GM12878 (cell line): ENCODE data around the gene COL23A1. TPM values are rescaled to one million over a fixed set of nuclear protein-coding genes. Genes with fewer than 3 reads are reported as not detected.

ENCODE experiments used
- ATAC-seq: fragments of 200-7000 bp; cut with Tn5 transposase; 3 replicates; pipeline ENCODE4 v1.9.1; 2020; ENCODE audit warnings: mild to moderate bottlenecking, moderate library complexity
- BruUV-seq: library from RNA; stranded (reverse); fragments of 400-500 nt; replicated peaks from 2 replicates; lab custom pipeline; 2021; lab: Mats Ljungman, UMichigan
- CTCF ChIA-PET: fragments of 300-600 bp; sonication (Branson Sonifier 250); formaldehyde crosslinking; extraction: SDS; loops from one replicate; lab custom pipeline; 2021; ENCODE audit warnings: inconsistent platforms; lab: Yijun Ruan, JAX
- POLR2A ChIA-PET: fragments of 350-600 bp; formaldehyde crosslinking; extraction: SDS; loops from one replicate; lab custom pipeline; 2021; ENCODE audit warnings: inconsistent platforms; lab: Charles Lee
- RAD21 ChIA-PET: fragments of 300-600 bp; sonication (Branson Sonifier 250); formaldehyde crosslinking; loops from one replicate; lab custom pipeline; 2023; ENCODE audit warnings: antibody characterized with exemption; ENCODE audit not compliant: unreplicated experiment; lab: Charles Lee
- SMC1A ChIA-PET: fragments of 300-600 bp; sonication (Branson Sonifier 250); formaldehyde crosslinking; loops from one replicate; lab custom pipeline; 2023; ENCODE audit not compliant: unreplicated experiment, uncharacterized antibody; lab: Charles Lee
- DNase-seq: peaks from one replicate; pipeline ENCODE4 v3.0.0-alpha.2; 2011; ENCODE audit warnings: low read depth, low spot score
- FAIRE-seq: peaks from 3 replicates; lab custom pipeline; 2011; peaks lifted over from hg19 to GRCh38; lab: Jason Lieb, UNC
- H2AFZ ChIP-seq: 2 replicates; pipeline ENCODE4 v1.6.0; 2011; ENCODE audit warnings: low read depth, low read length, control low read depth; ENCODE audit not compliant: control insufficient read depth
- H3K27ac ChIP-seq: 2 replicates; pipeline ENCODE4 v1.5.1; 2011; ENCODE audit warnings: control low read depth; ENCODE audit not compliant: control insufficient read depth, insufficient read depth
- H3K27me3 ChIP-seq, 2 experiments: replicated peaks in 1 of 2; 2 replicates each; pipeline versions ENCODE4 v1.6.0 to v1.6.1; 2011; ENCODE audit warnings: low read length in 1 of 2; ENCODE audit not compliant: control insufficient read depth in 2 of 2, insufficient read depth in 2 of 2
- H3K36me3 ChIP-seq, 2 experiments: 2 replicates each; pipeline ENCODE4 v1.5.1; 2011; ENCODE audit warnings: low read length in 1 of 2; ENCODE audit not compliant: control insufficient read depth in 2 of 2, insufficient read depth in 2 of 2
- H3K4me1 ChIP-seq: 2 replicates; pipeline ENCODE4 v1.6.1; 2011; ENCODE audit warnings: mild to moderate bottlenecking, low read length, moderate library complexity, mixed read lengths; ENCODE audit not compliant: control insufficient read depth, insufficient read depth
- H3K4me2 ChIP-seq: 2 replicates; pipeline ENCODE4 v1.6.0; 2011; ENCODE audit warnings: control low read depth; ENCODE audit not compliant: control insufficient read depth, insufficient read depth
- H3K4me3 ChIP-seq: fragments of 200-600 bp; sonication (generic); 2 replicates; pipeline ENCODE4 v1.5.1; 2016
- H3K79me2 ChIP-seq: 2 replicates; pipeline ENCODE4 v1.6.0; 2011; ENCODE audit warnings: low read length; ENCODE audit not compliant: control insufficient read depth, insufficient read depth
- H3K9ac ChIP-seq: 2 replicates; pipeline ENCODE4 v1.8.0; 2011; ENCODE audit warnings: low read length, control low read depth, mixed read lengths; ENCODE audit not compliant: control insufficient read depth, insufficient read depth
- H3K9me3 ChIP-seq: replicated peaks from 3 replicates; pipeline ENCODE4 v1.5.1; 2011; ENCODE audit warnings: mild to moderate bottlenecking, low read length; ENCODE audit not compliant: control insufficient read depth, insufficient read depth
- H4K20me1 ChIP-seq: 2 replicates; pipeline ENCODE4 v1.6.0; 2011; ENCODE audit not compliant: control insufficient read depth, insufficient read depth
- CHD1 ChIP-seq: IDR thresholded peaks from 2 replicates; pipeline ENCODE4 v1.6.1; 2012; ENCODE audit warnings: low read depth, low read length, improper control_type of control experiment
- FOS ChIP-seq: IDR thresholded peaks from 3 replicates; pipeline ENCODE4 v1.6.1; 2011; ENCODE audit warnings: borderline replicate concordance; ENCODE audit not compliant: insufficient read length; ENCODE audit errors: extremely low read depth
- HCFC1 ChIP-seq: fragments of 150-350 bp; IDR thresholded peaks from 2 replicates; pipeline ENCODE4 v1.6.1; 2014; ENCODE audit warnings: low read length
- KDM1A ChIP-seq: fragments of 200-600 bp; sonication (generic); IDR thresholded peaks from 2 replicates; pipeline ENCODE4 v1.6.1; 2016; ENCODE audit warnings: borderline replicate concordance
- PAX8 ChIP-seq: fragments of 450-650 bp; IDR thresholded peaks from 2 replicates; pipeline ENCODE4 v1.6.1; 2017; ENCODE audit warnings: mild to moderate bottlenecking, moderate library complexity
- SPI1 ChIP-seq: IDR thresholded peaks from 2 replicates; pipeline ENCODE4 v1.6.1; 2011; ENCODE audit warnings: low read depth, mild to moderate bottlenecking, low read length, moderate library complexity, borderline replicate concordance; ENCODE audit not compliant: insufficient read depth
- SREBF1 ChIP-seq: IDR thresholded peaks from 2 replicates; pipeline ENCODE4 v1.6.1; 2012; ENCODE audit warnings: mild to moderate bottlenecking, low read length
- TCF12 ChIP-seq: IDR thresholded peaks from 2 replicates; pipeline ENCODE4 v1.6.1; 2011; ENCODE audit warnings: low read depth, mild to moderate bottlenecking, low read length
- ZNF384 ChIP-seq: IDR thresholded peaks from 2 replicates; pipeline ENCODE4 v1.6.1; 2012; ENCODE audit warnings: low read depth, mild to moderate bottlenecking, low read length, improper control_type of control experiment, borderline replicate concordance
- WGBS: methylation state at CpG from one replicate; pipeline ENCODE4 v1.1.6; 2016; ENCODE audit warnings: low lambda C conversion rate; ENCODE audit not compliant: insufficient replicate concordance, insufficient coverage; ENCODE audit errors: missing lambda C conversion rate; 5-methylcytosine and 5-hydroxymethylcytosine counted together
- in situ Hi-C: fragments of 300-500 bp; cut with MboI; formaldehyde crosslinking; loops from 9 replicates; pipeline ENCODE4 v1.14.3; 2018; ENCODE audit warnings: mixed read lengths
- intact Hi-C: fragments of 100-400 bp; cut with micrococcal nuclease; formaldehyde crosslinking; loops from one replicate; pipeline ENCODE4 v1.14.2; 2022; ENCODE audit not compliant: unreplicated experiment
- polyA plus RNA-seq, 11 experiments: library from polyadenylated mRNA; depleted of rRNA in 4 of 11; unstranded in 6 of 11; stranded (reverse) in 5 of 11; fragments of >200 nt; fragmentation: Nextera tagmentation in 4 of 11; fragmentation: Illumina TruSeq in 1 of 11; extraction: Ambion mirVana in 4 of 11; extraction: Trizol in 1 of 11; gene quantifications; 1 replicate in 1 of 11; 2 replicates in 10 of 11; pipeline versions ENCODE4 v1.2.1 to v1.2.3, GENCODE V29; 2011 to 2016; ENCODE audit warnings: inconsistent platforms in 2 of 11, missing spikeins in 2 of 11, low read depth in 1 of 11
- total RNA-seq, 4 experiments: library from RNA; depleted of rRNA in 3 of 4; stranded (reverse); fragments of >200 nt in 3 of 4; fragmentation: Illumina TruSeq in 1 of 4; extraction: Trizol in 1 of 4; gene quantifications; 2 replicates each; pipeline versions ENCODE4 v1.2.1 to v1.2.3, GENCODE V29; 2013 to 2021
- TF ChIP-seq, protein P1 (sequence below): fragments of 450-650 bp; IDR thresholded peaks from 2 replicates; pipeline ENCODE4 v1.6.1; 2017; ENCODE audit warnings: antibody characterized with exemption, mild to moderate bottlenecking, moderate library complexity
- TF ChIP-seq, protein P2 (sequence below): IDR thresholded peaks from 2 replicates; pipeline ENCODE4 v1.6.1; 2011; ENCODE audit warnings: borderline replicate concordance, low read depth, mild to moderate bottlenecking, moderate library complexity, low read length; ENCODE audit not compliant: insufficient read depth, poor library complexity, severe bottlenecking

Gene COL23A1
- total and polyA plus RNA-seq, 10 of the 15 experiments (the other 5 are each of a cell fraction or from before 2014, with no cell fraction given) = 0.03 to 0.83 (median 0.09) TPM; not detected in 5

DNA sequence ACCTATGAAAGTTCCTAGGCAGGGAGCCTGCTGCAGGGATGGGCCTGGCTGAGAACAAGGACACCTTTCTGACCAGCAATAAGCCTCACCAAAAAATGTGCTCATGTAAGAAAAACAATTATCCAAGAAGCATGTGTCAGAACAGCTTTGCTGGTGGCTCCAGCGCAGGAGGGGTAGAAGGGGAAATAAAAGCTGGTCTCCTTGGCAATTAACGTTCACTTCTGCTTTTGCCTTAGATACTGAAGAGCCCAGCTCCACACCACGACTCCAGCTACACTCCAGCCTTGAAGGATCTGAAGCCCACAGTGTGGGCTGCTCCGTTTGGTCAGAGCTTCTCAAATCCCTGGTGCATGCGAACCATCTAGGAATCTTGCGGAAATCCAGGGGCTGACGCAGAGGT, 250.0 kb downstream of the COL23A1 start:
- Histone ChIP-seq H4K20me1 (no peaks in the 10 kb centered on the region), H3K4me3 (no peak overlapping the region), H3K4me1 (no peaks in the 10 kb centered on the region), H3K27me3 (no peaks in the 10 kb centered on the region; a peak in 2 of 4 replicates), H3K9ac (no peak overlapping the region), H3K27ac (no peak overlapping the region), H3K36me3 (no peaks in the 10 kb centered on the region), H3K9me3 (no peaks in the 10 kb centered on the region; the same call in 2 of the 3 replicates), H2AFZ (no peak overlapping the region), H3K4me2 (no peak overlapping the region), H3K79me2 (no peaks in the 10 kb centered on the region)
- CTCF ChIA-PET = no interaction called here
- TF ChIP-seq TCF12 = no peak
- TF ChIP-seq SPI1 = peak; percentile 60; the same call in 1 of the 2 replicates
- 40% methylated on average over 7 of the region's 7 CpGs for WGBS
- intact Hi-C loops (no loop called here), in situ Hi-C loops (no loop called here)
- POLR2A ChIA-PET = no interaction called here
- FAIRE-seq (no peak), DNase-seq (no peak), ATAC-seq (no peak)
- RAD21 ChIA-PET = no interaction called here
- SMC1A ChIA-PET = no interaction called here
- no TSS peak for BruUV-seq

DNA sequence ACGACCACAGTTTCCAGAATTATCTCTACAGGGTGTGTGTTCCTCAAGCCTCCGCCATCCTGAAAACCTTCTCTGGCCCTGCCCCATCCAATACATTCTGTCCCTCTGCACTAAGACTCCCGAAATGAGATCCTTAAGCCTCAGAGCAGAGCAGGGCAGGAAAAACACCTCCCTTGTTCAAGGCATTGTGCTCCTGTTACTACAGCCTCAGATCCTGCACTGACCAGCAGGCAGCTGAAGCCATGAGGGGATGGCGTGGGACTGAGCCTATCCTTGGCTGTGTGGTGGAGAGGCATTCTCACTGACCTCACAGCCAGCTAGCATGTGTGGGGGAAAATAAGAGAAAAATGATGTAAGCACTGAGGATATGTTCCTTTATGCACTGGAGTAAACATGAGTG, 250.9 kb downstream of the COL23A1 start:
- WGBS = 13% methylated on average over 4 of the region's 4 CpGs
- H3K36me3 ChIP-seq = no peaks in the 10 kb centered on the region
- H3K9me3 ChIP-seq = no peaks in the 10 kb centered on the region; the same call in 2 of the 3 replicates
- DNase-seq = no peak
- ChIA-PET CTCF (no interaction called here), SMC1A (no interaction called here), RAD21 (no interaction called here), POLR2A (no interaction called here)
- H3K27ac ChIP-seq = no peak overlapping the region
- no peaks in the 10 kb centered on the region; a peak in 2 of 4 replicates for H3K27me3 ChIP-seq
- H3K9ac ChIP-seq = no peak overlapping the region
- H2AFZ ChIP-seq = no peak overlapping the region
- no peak for FAIRE-seq
- intact Hi-C loops = no loop called here
- no peak overlapping the region for H3K4me2 ChIP-seq
- no peaks in the 10 kb centered on the region for H4K20me1 ChIP-seq
- no peaks in the 10 kb centered on the region for H3K4me1 ChIP-seq
- no peaks in the 10 kb centered on the region for H3K79me2 ChIP-seq
- in situ Hi-C loops = no loop called here
- no peak overlapping the region for H3K4me3 ChIP-seq
- BruUV-seq = no TSS peak
- no peak for ATAC-seq
- TF ChIP-seq FOS = no peak
- no peak for TF ChIP-seq KDM1A
- TF ChIP-seq CHD1 = no peak
- no peak for TF ChIP-seq HCFC1
- TF ChIP-seq, protein P1, sequence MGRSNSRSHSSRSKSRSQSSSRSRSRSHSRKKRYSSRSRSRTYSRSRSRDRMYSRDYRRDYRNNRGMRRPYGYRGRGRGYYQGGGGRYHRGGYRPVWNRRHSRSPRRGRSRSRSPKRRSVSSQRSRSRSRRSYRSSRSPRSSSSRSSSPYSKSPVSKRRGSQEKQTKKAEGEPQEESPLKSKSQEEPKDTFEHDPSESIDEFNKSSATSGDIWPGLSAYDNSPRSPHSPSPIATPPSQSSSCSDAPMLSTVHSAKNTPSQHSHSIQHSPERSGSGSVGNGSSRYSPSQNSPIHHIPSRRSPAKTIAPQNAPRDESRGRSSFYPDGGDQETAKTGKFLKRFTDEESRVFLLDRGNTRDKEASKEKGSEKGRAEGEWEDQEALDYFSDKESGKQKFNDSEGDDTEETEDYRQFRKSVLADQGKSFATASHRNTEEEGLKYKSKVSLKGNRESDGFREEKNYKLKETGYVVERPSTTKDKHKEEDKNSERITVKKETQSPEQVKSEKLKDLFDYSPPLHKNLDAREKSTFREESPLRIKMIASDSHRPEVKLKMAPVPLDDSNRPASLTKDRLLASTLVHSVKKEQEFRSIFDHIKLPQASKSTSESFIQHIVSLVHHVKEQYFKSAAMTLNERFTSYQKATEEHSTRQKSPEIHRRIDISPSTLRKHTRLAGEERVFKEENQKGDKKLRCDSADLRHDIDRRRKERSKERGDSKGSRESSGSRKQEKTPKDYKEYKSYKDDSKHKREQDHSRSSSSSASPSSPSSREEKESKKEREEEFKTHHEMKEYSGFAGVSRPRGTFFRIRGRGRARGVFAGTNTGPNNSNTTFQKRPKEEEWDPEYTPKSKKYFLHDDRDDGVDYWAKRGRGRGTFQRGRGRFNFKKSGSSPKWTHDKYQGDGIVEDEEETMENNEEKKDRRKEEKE = no peak
- TF ChIP-seq, protein P2, sequence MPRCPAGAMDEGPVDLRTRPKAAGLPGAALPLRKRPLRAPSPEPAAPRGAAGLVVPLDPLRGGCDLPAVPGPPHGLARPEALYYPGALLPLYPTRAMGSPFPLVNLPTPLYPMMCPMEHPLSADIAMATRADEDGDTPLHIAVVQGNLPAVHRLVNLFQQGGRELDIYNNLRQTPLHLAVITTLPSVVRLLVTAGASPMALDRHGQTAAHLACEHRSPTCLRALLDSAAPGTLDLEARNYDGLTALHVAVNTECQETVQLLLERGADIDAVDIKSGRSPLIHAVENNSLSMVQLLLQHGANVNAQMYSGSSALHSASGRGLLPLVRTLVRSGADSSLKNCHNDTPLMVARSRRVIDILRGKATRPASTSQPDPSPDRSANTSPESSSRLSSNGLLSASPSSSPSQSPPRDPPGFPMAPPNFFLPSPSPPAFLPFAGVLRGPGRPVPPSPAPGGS = no peak
- no peak for TF ChIP-seq ZNF384
- TF ChIP-seq SREBF1 = no peak
- no peak for TF ChIP-seq PAX8
